ENCODE results near the gene PCSK5.

- TF ChIP-seq CTCF (IDR thresholded peaks at IDR 0.05) = no peak
- TF ChIP-seq POLR2A (IDR thresholded peaks at IDR 0.05) = no peak
- TF ChIP-seq POLR2AphosphoS5 (IDR thresholded peaks at IDR 0.05) = no peak
Observed at GRCh38 chr9:76109953-76110352, 219.5 kb downstream of the PCSK5 start.

Measured in prostate gland (tissue), 2 donors.